PC-9 (cell line): ENCODE measurements around the gene CBX7. TPM values are rescaled to one million over a fixed set of nuclear protein-coding genes. Genes with fewer than 3 reads are reported as not detected.

Experiments used
- BruUV-seq: library from RNA; stranded (reverse); fragments of 400-500 nt; replicated peaks from 2 replicates; lab custom pipeline; 2021; lab: Mats Ljungman, UMichigan
- CTCF ChIA-PET: fragments of 300-600 bp; sonication (Branson Sonifier 250); formaldehyde crosslinking; loops from one replicate; lab custom pipeline; 2022; ENCODE audit warnings: antibody characterized with exemption; lab: Charles Lee
- POLR2A ChIA-PET: fragments of 300-600 bp; sonication (Branson Sonifier 250); formaldehyde crosslinking; loops from one replicate; lab custom pipeline; 2022; ENCODE audit warnings: antibody characterized with exemption; ENCODE audit not compliant: unreplicated experiment; lab: Charles Lee
- DNase-seq, 2 experiments: peaks; one replicate each; pipeline versions ENCODE4 v3.0.0 to v3.0.0-alpha.2; 2015 to 2022; ENCODE audit warnings: mixed read lengths in 1 of 2
- H2AFZ ChIP-seq: fragments of 200-600 bp; sonication (generic); 2 replicates; pipeline ENCODE4 v1.8.1; 2017; ENCODE audit warnings: antibody characterized with exemption
- H3F3A ChIP-seq: fragments of 200-600 bp; sonication (generic); 2 replicates; pipeline ENCODE4 v1.8.1; 2017; ENCODE audit warnings: antibody characterized with exemption, mild to moderate bottlenecking, low read depth; ENCODE audit not compliant: insufficient read depth
- H3K27ac ChIP-seq: fragments of 200-600 bp; sonication (generic); 2 replicates; pipeline ENCODE4 v1.6.1; 2016; ENCODE audit warnings: mixed run types
- H3K27me3 ChIP-seq: fragments of 200-600 bp; sonication (generic); 2 replicates; pipeline ENCODE4 v1.6.1; 2016; ENCODE audit warnings: low read depth, mixed run types; ENCODE audit not compliant: insufficient read depth
- H3K36me3 ChIP-seq: fragments of 200-600 bp; sonication (generic); 2 replicates; pipeline ENCODE4 v1.6.1; 2016; ENCODE audit warnings: low read depth, mixed run types
- H3K4me1 ChIP-seq: fragments of 200-600 bp; sonication (generic); replicated peaks from 2 replicates; pipeline ENCODE4 v1.6.1; 2016; ENCODE audit warnings: mixed run types; ENCODE audit not compliant: insufficient read depth
- H3K4me2 ChIP-seq: fragments of 200-600 bp; sonication (generic); 2 replicates; pipeline ENCODE4 v1.6.1; 2017; ENCODE audit warnings: mixed run types
- H3K4me3 ChIP-seq: fragments of 200-600 bp; sonication (generic); 2 replicates; pipeline ENCODE4 v1.6.1; 2016; ENCODE audit warnings: mixed run types
- H3K79me2 ChIP-seq: fragments of 200-600 bp; sonication (generic); 2 replicates; pipeline ENCODE4 v1.6.1; 2017; ENCODE audit warnings: low read depth, mixed run types
- H3K9me2 ChIP-seq: fragments of 200-600 bp; sonication (generic); 2 replicates; pipeline ENCODE4 v1.8.1; 2017; ENCODE audit warnings: mild to moderate bottlenecking; ENCODE audit not compliant: insufficient read depth
- H3K9me3 ChIP-seq: fragments of 200-600 bp; sonication (generic); 2 replicates; pipeline ENCODE4 v1.8.1; 2016; ENCODE audit warnings: low read depth; ENCODE audit not compliant: insufficient read depth
- H4K20me1 ChIP-seq: fragments of 200-600 bp; sonication (generic); 2 replicates; pipeline ENCODE4 v1.8.1; 2017; ENCODE audit not compliant: insufficient read depth
- EZH2 ChIP-seq: fragments of 200-600 bp; sonication (generic); IDR thresholded peaks from 2 replicates; pipeline ENCODE4 v1.8.0; 2017; ENCODE audit warnings: antibody characterized with exemption, low read depth
- intact Hi-C: fragments of 100-400 bp; cut with micrococcal nuclease; formaldehyde crosslinking; loops from one replicate; pipeline ENCODE4 v1.10.0; 2022; ENCODE audit not compliant: unreplicated experiment
- total RNA-seq: library from RNA; stranded (reverse); gene quantifications from 2 replicates; pipeline ENCODE4 v1.2.3, GENCODE V29; 2021
- TF ChIP-seq, protein P1 (sequence below): fragments of 200-600 bp; sonication (generic); conservative IDR thresholded peaks from 2 replicates; pipeline ENCODE4 v1.6.1; 2017; ENCODE audit warnings: mixed run types, antibody characterized with exemption, mild to moderate bottlenecking, moderate library complexity

CBX7 gene
- total RNA-seq, 1 experiment from 2014 or later: 29.1 TPM

DNA sequence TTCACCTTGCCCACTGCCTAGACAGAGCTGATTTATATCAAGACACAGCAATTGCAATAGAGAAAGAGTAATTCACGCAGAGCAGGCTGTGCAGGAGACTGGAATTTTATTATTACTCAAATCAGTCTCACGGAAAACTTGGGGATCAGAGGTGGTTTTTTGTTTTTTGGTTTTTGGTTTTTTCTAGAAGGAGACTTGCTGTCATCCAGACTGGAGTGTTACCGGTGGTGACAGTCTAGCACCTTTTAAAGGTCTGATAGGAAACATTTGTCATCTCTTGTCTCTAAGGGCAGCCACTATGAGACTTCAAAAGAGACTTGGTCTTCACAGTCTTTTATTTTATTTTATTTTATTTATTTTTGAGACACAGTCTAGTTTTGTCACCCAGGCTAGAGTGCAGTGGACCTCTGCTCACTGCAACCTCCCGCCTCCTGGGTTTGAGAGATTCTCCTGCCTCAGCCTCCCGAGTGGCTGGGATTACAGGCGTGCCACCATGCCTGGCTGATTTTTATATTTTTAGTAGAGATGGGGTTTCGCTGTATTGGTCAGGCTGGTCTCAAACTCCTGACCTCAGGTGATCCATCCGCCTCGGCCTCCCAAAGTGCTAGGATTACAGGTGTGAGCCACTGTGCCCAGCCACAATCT is 36.4 kb downstream of the CBX7 start:
- intact Hi-C loops: loop anchor here (5.0 kb wide), 1 partner anchor 69 kb away; no protein-coding TSS in a partner anchor
- DNase-seq: no peak
- peaks cover 14% of the 10 kb centered on the region for H3K4me1 ChIP-seq
- no peaks in the 10 kb centered on the region for H3K9me3 ChIP-seq
- H3K79me2 ChIP-seq: no peaks in the 10 kb centered on the region
- TF ChIP-seq EZH2: no peak
- TF ChIP-seq, protein P1, sequence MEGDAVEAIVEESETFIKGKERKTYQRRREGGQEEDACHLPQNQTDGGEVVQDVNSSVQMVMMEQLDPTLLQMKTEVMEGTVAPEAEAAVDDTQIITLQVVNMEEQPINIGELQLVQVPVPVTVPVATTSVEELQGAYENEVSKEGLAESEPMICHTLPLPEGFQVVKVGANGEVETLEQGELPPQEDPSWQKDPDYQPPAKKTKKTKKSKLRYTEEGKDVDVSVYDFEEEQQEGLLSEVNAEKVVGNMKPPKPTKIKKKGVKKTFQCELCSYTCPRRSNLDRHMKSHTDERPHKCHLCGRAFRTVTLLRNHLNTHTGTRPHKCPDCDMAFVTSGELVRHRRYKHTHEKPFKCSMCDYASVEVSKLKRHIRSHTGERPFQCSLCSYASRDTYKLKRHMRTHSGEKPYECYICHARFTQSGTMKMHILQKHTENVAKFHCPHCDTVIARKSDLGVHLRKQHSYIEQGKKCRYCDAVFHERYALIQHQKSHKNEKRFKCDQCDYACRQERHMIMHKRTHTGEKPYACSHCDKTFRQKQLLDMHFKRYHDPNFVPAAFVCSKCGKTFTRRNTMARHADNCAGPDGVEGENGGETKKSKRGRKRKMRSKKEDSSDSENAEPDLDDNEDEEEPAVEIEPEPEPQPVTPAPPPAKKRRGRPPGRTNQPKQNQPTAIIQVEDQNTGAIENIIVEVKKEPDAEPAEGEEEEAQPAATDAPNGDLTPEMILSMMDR: no peak
- H4K20me1 ChIP-seq: no peaks in the 10 kb centered on the region
- H2AFZ ChIP-seq: no peak overlapping the region
- peaks cover 8% of the 10 kb centered on the region; the same call in 1 of the 2 replicates for H3F3A ChIP-seq
- H3K4me2 ChIP-seq: no peak overlapping the region
- no peak overlapping the region for H3K4me3 ChIP-seq
- H3K27ac ChIP-seq: no peak overlapping the region
- no peaks in the 10 kb centered on the region for H3K9me2 ChIP-seq
- no peaks in the 10 kb centered on the region for H3K36me3 ChIP-seq
- CTCF ChIA-PET: interaction anchor here (0.6 kb wide), 1 partner anchor 84 kb away, joined by 3 read pairs; no protein-coding TSS in a partner anchor
- POLR2A ChIA-PET: interaction anchor here (0.7 kb wide), 1 partner anchor 226 kb away, joined by 3 read pairs; no protein-coding TSS in a partner anchor
- no peaks in the 10 kb centered on the region for H3K27me3 ChIP-seq
- BruUV-seq: no TSS peak

DNA sequence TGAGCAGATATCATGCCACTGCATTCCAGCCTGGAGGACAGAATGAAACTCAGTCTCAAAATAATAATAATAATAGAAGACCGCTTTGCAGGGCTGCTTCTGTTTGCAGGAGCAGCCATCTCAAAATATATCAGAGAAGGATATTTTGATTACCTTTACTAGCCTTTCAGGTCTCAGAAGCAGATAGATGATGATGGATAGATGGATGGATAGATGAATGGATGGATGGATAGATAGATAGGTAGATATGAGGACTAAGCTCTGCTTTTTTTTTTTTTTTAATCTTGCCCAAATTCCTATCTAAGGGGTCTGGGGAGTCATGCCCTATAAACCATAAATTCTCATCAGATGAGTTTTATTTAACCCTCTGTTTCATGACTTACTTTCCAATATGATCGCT is 36.9 kb downstream of the CBX7 start:
- ChIA-PET POLR2A (interaction anchor here (0.7 kb wide), 1 partner anchor 227 kb away, joined by 3 read pairs; no protein-coding TSS in a partner anchor), CTCF (interaction anchor here (0.6 kb wide), 1 partner anchor 83 kb away, joined by 3 read pairs; no protein-coding TSS in a partner anchor)
- H3K4me1 ChIP-seq: peaks cover 20% of the 10 kb centered on the region
- no peak overlapping the region for H3K4me3 ChIP-seq
- no TSS peak for BruUV-seq
- no peaks in the 10 kb centered on the region for H3K36me3 ChIP-seq
- H2AFZ ChIP-seq: no peak overlapping the region
- H3K27ac ChIP-seq: no peak overlapping the region
- peaks cover 11% of the 10 kb centered on the region; the same call in 1 of the 2 replicates for H3F3A ChIP-seq
- no peaks in the 10 kb centered on the region for H3K79me2 ChIP-seq
- H4K20me1 ChIP-seq: no peaks in the 10 kb centered on the region
- TF ChIP-seq, protein P1: no peak
- TF ChIP-seq EZH2: no peak
- intact Hi-C loops: loop anchor here (5.0 kb wide), 1 partner anchor 68 kb away; no protein-coding TSS in a partner anchor
- no peaks in the 10 kb centered on the region for H3K9me2 ChIP-seq
- no peaks in the 10 kb centered on the region for H3K27me3 ChIP-seq
- H3K4me2 ChIP-seq: no peak overlapping the region
- no peaks in the 10 kb centered on the region for H3K9me3 ChIP-seq
- DNase-seq: no peak

DNA sequence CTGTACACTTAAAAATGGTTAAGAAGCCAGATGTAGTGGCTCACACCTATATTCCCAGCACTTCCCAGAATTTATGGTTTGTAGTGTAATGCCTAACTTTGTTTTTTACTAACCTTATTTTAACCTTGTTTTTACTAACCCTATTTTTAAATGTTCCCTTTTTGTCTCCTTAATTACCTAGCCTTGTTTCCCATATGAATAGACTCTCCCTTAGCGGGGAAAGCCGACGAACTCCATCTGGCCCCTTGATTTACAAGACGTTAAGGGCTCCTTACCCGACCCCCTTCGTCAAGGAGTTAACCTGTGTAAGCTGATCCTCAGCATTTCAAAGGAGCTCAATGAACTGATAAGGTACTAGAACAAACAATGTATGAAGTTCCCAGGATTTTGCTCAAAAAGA is 38.4 kb downstream of the CBX7 start:
- intact Hi-C loops: loop anchor here (5.0 kb wide), 1 partner anchor 47 kb away; no protein-coding TSS in a partner anchor
- no peaks in the 10 kb centered on the region for H4K20me1 ChIP-seq
- no peaks in the 10 kb centered on the region for H3K27me3 ChIP-seq
- H3K36me3 ChIP-seq: no peaks in the 10 kb centered on the region
- H3F3A ChIP-seq: peaks cover 17% of the 10 kb centered on the region; the same call in 1 of the 2 replicates
- TF ChIP-seq, protein P1: no peak
- TF ChIP-seq EZH2: no peak
- H3K4me2 ChIP-seq: no peak overlapping the region
- H3K4me3 ChIP-seq: no peak overlapping the region
- H2AFZ ChIP-seq: no peak overlapping the region
- H3K79me2 ChIP-seq: no peaks in the 10 kb centered on the region
- POLR2A ChIA-PET: interaction anchor here (0.6 kb wide), 2 partner anchors 397 to 410 kb away, joined by 7 to 24 read pairs; no protein-coding TSS in a partner anchor
- no peaks in the 10 kb centered on the region for H3K9me3 ChIP-seq
- no TSS peak for BruUV-seq
- no peak for DNase-seq
- CTCF ChIA-PET: no interaction called here
- H3K9me2 ChIP-seq: no peaks in the 10 kb centered on the region
- no peak overlapping the region for H3K27ac ChIP-seq
- peaks cover 30% of the 10 kb centered on the region for H3K4me1 ChIP-seq
